CD8-positive, alpha-beta memory T cell (primary cell): ENCODE data around the gene SLC34A1. TPM values are rescaled to one million over a fixed set of nuclear protein-coding genes. Genes with fewer than 3 reads are reported as not detected.
"Not testable (repeated sequence)": the region's sequence is repeated elsewhere in the genome, so short reads cannot be mapped to it uniquely, and the experiment has no call there.

Source experiments
- CTCF ChIA-PET: fragments of 350-600 bp; sonication (Branson Sonifier 250); formaldehyde crosslinking; loops from one replicate; lab custom pipeline; 2021; ENCODE audit warnings: antibody characterized with exemption; lab: Charles Lee
- POLR2A ChIA-PET: fragments of 350-600 bp; sonication (Branson Sonifier 250); formaldehyde crosslinking; loops from one replicate; lab custom pipeline; 2021; ENCODE audit warnings: antibody characterized with exemption; lab: Charles Lee
- DNase-seq, 5 donors: peaks; one replicate each; pipeline versions ENCODE4 v3.0.0 to v3.0.0-alpha.2; 2020 to 2022; ENCODE audit warnings: mixed read lengths in 1 of 5
- H3K27ac ChIP-seq: one replicate; pipeline ENCODE4 v1.7.0; 2013; ENCODE audit warnings: low read depth, mild to moderate bottlenecking, low read length, moderate library complexity
- H3K27me3 ChIP-seq: 2 replicates; pipeline ENCODE4 v1.7.0; 2013; ENCODE audit warnings: low read length, mild to moderate bottlenecking; ENCODE audit not compliant: insufficient read depth, poor library complexity, severe bottlenecking
- H3K36me3 ChIP-seq: 2 replicates; pipeline ENCODE4 v1.7.0; 2013; ENCODE audit warnings: mild to moderate bottlenecking, low read length, moderate library complexity; ENCODE audit not compliant: insufficient read depth
- H3K4me1 ChIP-seq: 2 replicates; pipeline ENCODE4 v1.7.0; 2013; ENCODE audit warnings: mild to moderate bottlenecking, low read length, moderate library complexity; ENCODE audit not compliant: insufficient read depth
- H3K4me3 ChIP-seq: 2 replicates; pipeline ENCODE4 v1.7.0; 2013; ENCODE audit warnings: mild to moderate bottlenecking, low read length
- H3K9me3 ChIP-seq: 2 replicates; pipeline ENCODE4 v1.7.0; 2013; ENCODE audit warnings: mild to moderate bottlenecking, low read length
- H3K27ac Mint-ChIP-seq, 8 donors: one replicate each; pipeline ENCODE4 v1.8.0; 2020 to 2021; ENCODE audit warnings: mixed read lengths in 8 of 8, mild to moderate bottlenecking in 6 of 8, inconsistent platforms in 3 of 8, moderate library complexity in 3 of 8
- H3K27me3 Mint-ChIP-seq, 2 donors: one replicate each; pipeline ENCODE4 v1.8.0; 2020 to 2021; ENCODE audit warnings: mixed read lengths in 2 of 2, mild to moderate bottlenecking in 1 of 2, moderate library complexity in 1 of 2
- H3K36me3 Mint-ChIP-seq, 3 donors: one replicate each; pipeline ENCODE4 v1.8.0; 2020 to 2021; ENCODE audit warnings: mixed read lengths in 3 of 3, inconsistent platforms in 1 of 3, mild to moderate bottlenecking in 1 of 3
- H3K4me1 Mint-ChIP-seq, 3 donors: one replicate each; pipeline ENCODE4 v1.8.0; 2020 to 2021; ENCODE audit warnings: mixed read lengths in 3 of 3, inconsistent platforms in 1 of 3, mild to moderate bottlenecking in 1 of 3
- H3K4me3 Mint-ChIP-seq, 7 donors: one replicate each; pipeline ENCODE4 v1.8.0; 2020 to 2021; ENCODE audit warnings: mixed read lengths in 7 of 7, mild to moderate bottlenecking in 6 of 7, moderate library complexity in 4 of 7, inconsistent platforms in 2 of 7
- H3K9me3 Mint-ChIP-seq, 5 donors: one replicate each; pipeline ENCODE4 v1.8.0; 2020 to 2022; ENCODE audit warnings: mixed read lengths in 5 of 5, mild to moderate bottlenecking in 3 of 5, moderate library complexity in 2 of 5, inconsistent platforms in 1 of 5
- polyA plus RNA-seq: library from polyadenylated mRNA; unstranded; fragments of 300-500 nt; fragmentation: Illumina TruSeq; gene quantifications from one replicate; pipeline ENCODE4 v1.2.3, GENCODE V29; 2021
- total RNA-seq, 2 experiments: library from RNA; stranded (reverse); gene quantifications; one replicate each; pipeline ENCODE4 v1.2.3, GENCODE V29; 2021

The SLC34A1 gene
- total and polyA plus RNA-seq, 3 experiments from 2014 or later, result 0.09 to 0.17 TPM; not detected in 1

- Histone ChIP-seq H3K36me3 (no peaks in the 10 kb centered on the region), H3K4me1 (peaks cover 88% of the 10 kb centered on the region), H3K27ac (no peak overlapping the region), H3K4me3 (peak overlapping the region; percentile 17), H3K27me3 (no peaks in the 10 kb centered on the region), H3K9me3 (no peaks in the 10 kb centered on the region)
- Mint-ChIP-seq H3K4me3 (peak overlapping the region; percentile 84 to 95 (median 87)), H3K9me3 (peaks cover 0 to 2% (median 0%) of the 10 kb centered on the region in 5 donors), H3K27ac (peak overlapping the region; percentile 75 to 97 (median 91)), H3K36me3 (peaks cover 0 to 29% (median 3%) of the 10 kb centered on the region in 3 donors), H3K27me3 (no peaks in the 10 kb centered on the region), H3K4me1 (peaks cover 81 to 94% (median 92%) of the 10 kb centered on the region in 3 donors)
- ChIA-PET CTCF (interaction anchor here (3.5 to 11.5 kb wide), 2 partner anchors 10 to 30 kb away, joined by 27 to 118 read pairs; no protein-coding TSS in a partner anchor), POLR2A (interaction anchor here (1.8 kb wide), 1 partner anchor 10 kb away, joined by 5 read pairs; no protein-coding TSS in a partner anchor)
- no peak for DNase-seq
These were observed 24.4 kb upstream of the SLC34A1 start for GRCh38 chr5:177359860-177360259.

GRCh38 chr5:177360740-177361139 lies 23.5 kb upstream of the SLC34A1 start:
- H3K27ac Mint-ChIP-seq, result peak overlapping the region in 6 of 8 donors; percentile 10 to 92 (median 70)

GRCh38 chr5:177361418-177362291 lies 22.6 kb upstream of the SLC34A1 start:
- H3K4me3 ChIP-seq, result peak overlapping the region; percentile 47
- Mint-ChIP-seq H3K4me3 (peak overlapping the region; percentile 73 to 95 (median 83)), H3K27me3 (peaks cover 0 to 1% of the 10 kb centered on the region in 2 donors), H3K9me3 (peaks cover 0 to 2% (median 0%) of the 10 kb centered on the region in 5 donors), H3K36me3 (peaks cover 0 to 39% (median 3%) of the 10 kb centered on the region in 3 donors), H3K4me1 (peaks cover 71 to 88% (median 76%) of the 10 kb centered on the region in 3 donors), H3K27ac (peak overlapping the region; percentile 75 to 99 (median 90))
- no peaks in the 10 kb centered on the region for H3K9me3 ChIP-seq
- ChIA-PET POLR2A (interaction anchor here (0.7 to 1.0 kb wide), 2 partner anchors 10 to 28 kb away, joined by 3 read pairs; partner anchors contain the start of gene LMAN2), CTCF (interaction anchor here (1.2 to 11.5 kb wide), 7 partner anchors 8 to 42 kb away, joined by 3 to 118 read pairs (median 6); partner anchors contain the start of gene LMAN2)
- peak overlapping the region; percentile 57 for H3K27ac ChIP-seq
- H3K27me3 ChIP-seq, result no peaks in the 10 kb centered on the region
- DNase-seq, result peak in 1 of 5 donors; percentile 29
- peaks cover 7% of the 10 kb centered on the region for H3K36me3 ChIP-seq
- peaks cover 82% of the 10 kb centered on the region for H3K4me1 ChIP-seq

More at GRCh38 chr5:177360740-177361139, 23.5 kb upstream of the SLC34A1 start:
- CTCF ChIA-PET, result interaction anchor here (1.1 to 11.5 kb wide), 6 partner anchors 9 to 57 kb away, joined by 3 to 118 read pairs (median 10); partner anchors contain the start of genes LMAN2, PRELID1 and RAB24
- Mint-ChIP-seq H3K36me3 (peaks cover 0 to 34% (median 3%) of the 10 kb centered on the region in 3 donors), H3K4me1 (peaks cover 77 to 91% (median 85%) of the 10 kb centered on the region in 3 donors), H3K4me3 (peak overlapping the region; percentile 11 to 95 (median 53))
- H3K27ac ChIP-seq, DNase-seq, H3K36me3 ChIP-seq, H3K27me3 ChIP-seq, H3K4me3 ChIP-seq, H3K27me3 Mint-ChIP-seq, H3K9me3 Mint-ChIP-seq, H3K9me3 ChIP-seq: not testable (repeated sequence)
- POLR2A ChIA-PET, result interaction anchor here (1.0 to 1.8 kb wide), 2 partner anchors 9 to 11 kb away, joined by 3 to 5 read pairs; partner anchors contain the start of gene LMAN2
- H3K4me1 ChIP-seq, result peaks cover 86% of the 10 kb centered on the region

- H3K9me3 ChIP-seq, result no peaks in the 10 kb centered on the region
- Mint-ChIP-seq H3K27me3 (peaks cover 0 to 1% of the 10 kb centered on the region in 2 donors), H3K36me3 (peaks cover 0 to 43% (median 3%) of the 10 kb centered on the region in 3 donors), H3K4me1 (peaks cover 65 to 82% (median 70%) of the 10 kb centered on the region in 3 donors), H3K27ac (peak overlapping the region; percentile 75 to 99 (median 90)), H3K9me3 (peaks cover 0 to 2% (median 0%) of the 10 kb centered on the region in 5 donors), H3K4me3 (peak overlapping the region; percentile 73 to 95 (median 83))
- H3K27me3 ChIP-seq, result no peaks in the 10 kb centered on the region
- peaks cover 76% of the 10 kb centered on the region for H3K4me1 ChIP-seq
- peaks cover 7% of the 10 kb centered on the region for H3K36me3 ChIP-seq
- ChIA-PET POLR2A (interaction anchor here (0.7 kb wide), 1 partner anchor 27 kb away, joined by 3 read pairs; no protein-coding TSS in a partner anchor), CTCF (interaction anchor here (1.2 to 11.5 kb wide), 5 partner anchors 8 to 42 kb away, joined by 4 to 118 read pairs (median 13); no protein-coding TSS in a partner anchor)
- H3K4me3 ChIP-seq, result peak overlapping the region; percentile 47
- no peak for DNase-seq
- peak overlapping the region; percentile 57 for H3K27ac ChIP-seq
These were observed 22.0 kb upstream of the SLC34A1 start for GRCh38 chr5:177362292-177362609.

- H3K27me3 Mint-ChIP-seq, result peaks cover 0 to 1% of the 10 kb centered on the region in 2 donors
- H3K27ac Mint-ChIP-seq, result peak overlapping the region; percentile 75 to 97 (median 90)
- no peaks in the 10 kb centered on the region for H3K9me3 Mint-ChIP-seq
- peaks cover 0 to 45% (median 3%) of the 10 kb centered on the region in 3 donors for H3K36me3 Mint-ChIP-seq
- no peaks in the 10 kb centered on the region for H3K27me3 ChIP-seq
- H3K4me1 Mint-ChIP-seq, result peaks cover 60 to 76% (median 64%) of the 10 kb centered on the region in 3 donors
- ChIA-PET CTCF (interaction anchor here (1.2 to 12.7 kb wide), 6 partner anchors 7 to 41 kb away, joined by 4 to 136 read pairs (median 20); no protein-coding TSS in a partner anchor), POLR2A (interaction anchor here (0.7 kb wide), 1 partner anchor 27 kb away, joined by 3 read pairs; no protein-coding TSS in a partner anchor)
- H3K36me3 ChIP-seq, result peaks cover 8% of the 10 kb centered on the region
- H3K9me3 ChIP-seq, result no peaks in the 10 kb centered on the region
- H3K4me1 ChIP-seq, result peaks cover 72% of the 10 kb centered on the region
- peak overlapping the region; percentile 47 for H3K4me3 ChIP-seq
- peak overlapping the region; percentile 57 for H3K27ac ChIP-seq
- H3K4me3 Mint-ChIP-seq, result peak overlapping the region; percentile 73 to 95 (median 83)
- peak; percentile 59 to 78 (median 70) for DNase-seq
These were observed 21.4 kb upstream of the SLC34A1 start for GRCh38 chr5:177362610-177363507.

GRCh38 chr5:177363565-177363964 lies 20.7 kb upstream of the SLC34A1 start:
- peak overlapping the region; percentile 57 for H3K27ac ChIP-seq
- Mint-ChIP-seq H3K4me1 (peaks cover 62 to 80% (median 67%) of the 10 kb centered on the region in 3 donors), H3K4me3 (peak overlapping the region; percentile 38 to 95 (median 83)), H3K27ac (peak overlapping the region in 3 of 8 donors; percentile 27 to 75 (median 75)), H3K36me3 (peaks cover 4 to 51% (median 7%) of the 10 kb centered on the region in 3 donors), H3K27me3 (peaks cover 0 to 1% of the 10 kb centered on the region in 2 donors), H3K9me3 (no peaks in the 10 kb centered on the region)
- H3K9me3 ChIP-seq, result no peaks in the 10 kb centered on the region
- peaks cover 72% of the 10 kb centered on the region for H3K4me1 ChIP-seq
- ChIA-PET CTCF (interaction anchor here (1.1 to 12.7 kb wide), 3 partner anchors 10 to 39 kb away, joined by 3 to 136 read pairs (median 6); no protein-coding TSS in a partner anchor), POLR2A (interaction anchor here (0.6 kb wide), 1 partner anchor 238 kb away, joined by 3 read pairs; no protein-coding TSS in a partner anchor)
- H3K36me3 ChIP-seq, result peaks cover 15% of the 10 kb centered on the region
- no peak for DNase-seq
- H3K27me3 ChIP-seq, result no peaks in the 10 kb centered on the region
- H3K4me3 ChIP-seq, result peak overlapping the region; percentile 31
